Ishikawa (cell line): Measurements from ENCODE around the gene SLC29A1.

ENCODE experiments used
- CEBPB ChIP-seq: IDR thresholded peaks from 2 replicates; pipeline ENCODE4 v1.6.1; 2012
- CREB1 ChIP-seq: IDR thresholded peaks from 2 replicates; pipeline ENCODE4 v1.6.1; 2012; ENCODE audit warnings: low read depth
- EGR1 ChIP-seq: IDR thresholded peaks from 2 replicates; pipeline ENCODE4 v1.6.1; 2012
- EP300 ChIP-seq: IDR thresholded peaks from 2 replicates; pipeline ENCODE4 v1.6.1; 2012; ENCODE audit warnings: borderline replicate concordance
- FOXM1 ChIP-seq: IDR thresholded peaks from 2 replicates; pipeline ENCODE4 v1.6.1; 2012; ENCODE audit warnings: low read depth, borderline replicate concordance
- NFIC ChIP-seq: IDR thresholded peaks from 2 replicates; pipeline ENCODE4 v1.6.1; 2012
- RAD21 ChIP-seq: IDR thresholded peaks from 2 replicates; pipeline ENCODE4 v1.6.1; 2012; ENCODE audit warnings: low read depth
- TAF1 ChIP-seq: IDR thresholded peaks from 2 replicates; pipeline ENCODE4 v1.6.1; 2012; ENCODE audit warnings: low read depth, mild to moderate bottlenecking
- TCF12 ChIP-seq: IDR thresholded peaks from 2 replicates; pipeline ENCODE4 v1.6.1; 2012; ENCODE audit warnings: low read depth
- TEAD4 ChIP-seq: IDR thresholded peaks from 2 replicates; pipeline ENCODE4 v1.6.1; 2012
- YY1 ChIP-seq: IDR thresholded peaks from 2 replicates; pipeline ENCODE4 v1.6.1; 2012; ENCODE audit warnings: low read depth
- ZBTB7A ChIP-seq: IDR thresholded peaks from 2 replicates; pipeline ENCODE4 v1.6.1; 2012; ENCODE audit warnings: low read depth
- TF ChIP-seq, protein P1 (sequence below): IDR thresholded peaks from 2 replicates; pipeline ENCODE4 v1.6.1; 2012
- TF ChIP-seq, protein P2 (sequence below): IDR thresholded peaks from 2 replicates; pipeline ENCODE4 v1.6.1; 2012
- TF ChIP-seq, protein P3 (sequence below): IDR thresholded peaks from 2 replicates; pipeline ENCODE4 v1.6.1; 2012; ENCODE audit warnings: low read depth, mild to moderate bottlenecking

SLC29A1 gene

DNA sequence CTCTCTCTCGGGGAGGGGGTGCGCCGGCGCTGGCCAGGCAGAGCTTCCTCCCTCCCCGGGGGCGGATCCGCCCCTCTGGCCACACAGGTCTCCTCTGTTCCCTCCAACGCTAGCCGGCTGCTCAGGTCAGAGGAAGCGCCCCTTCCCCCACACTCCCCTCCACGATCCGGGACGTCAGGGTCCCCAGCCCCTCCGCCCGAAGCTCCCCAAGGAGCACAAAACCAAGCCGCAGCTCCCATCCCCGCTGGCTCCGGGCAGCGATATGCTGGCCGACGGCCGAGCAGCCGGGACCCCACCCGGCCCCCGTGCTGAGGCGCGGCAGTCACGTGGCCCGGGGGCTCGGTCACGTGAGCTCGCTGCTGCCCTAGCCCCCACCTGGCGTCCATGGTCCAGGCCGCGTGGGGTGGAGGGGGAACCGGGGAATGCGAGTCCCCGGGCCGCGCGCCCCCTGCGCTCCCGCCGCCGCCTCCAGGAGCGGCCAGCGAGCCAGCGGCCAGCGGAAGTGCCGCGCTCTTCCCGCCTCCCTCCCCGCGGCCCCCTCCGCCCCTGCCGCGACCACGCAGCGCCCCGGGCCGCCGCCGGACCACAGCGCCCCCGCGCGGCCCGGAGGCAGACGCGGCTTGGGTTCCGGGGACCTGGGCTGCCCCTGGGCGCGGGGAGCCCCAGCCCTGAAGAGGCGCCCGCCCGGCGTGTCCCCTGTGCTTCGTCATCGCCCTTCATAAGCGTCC, 33.8 kb downstream of the SLC29A1 start, which contains the start of gene SLC35B2:
Gene SLC35B2, minus strand, starts transcription at position 504 of the 728 bp plus-strand sequence. Its CDS starts 118 bp downstream, at position 386.
- peak; percentile 47; the same call in 1 of the 2 replicates for TF ChIP-seq RAD21
- TF ChIP-seq NFIC, result peak; percentile 56; the same call in 1 of the 2 replicates
- no peak for TF ChIP-seq CREB1
- TF ChIP-seq, protein P1, sequence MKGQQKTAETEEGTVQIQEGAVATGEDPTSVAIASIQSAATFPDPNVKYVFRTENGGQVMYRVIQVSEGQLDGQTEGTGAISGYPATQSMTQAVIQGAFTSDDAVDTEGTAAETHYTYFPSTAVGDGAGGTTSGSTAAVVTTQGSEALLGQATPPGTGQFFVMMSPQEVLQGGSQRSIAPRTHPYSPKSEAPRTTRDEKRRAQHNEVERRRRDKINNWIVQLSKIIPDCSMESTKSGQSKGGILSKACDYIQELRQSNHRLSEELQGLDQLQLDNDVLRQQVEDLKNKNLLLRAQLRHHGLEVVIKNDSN, result peak; percentile 99
- TF ChIP-seq EGR1, result no peak
- no peak for TF ChIP-seq CEBPB
- peak; percentile 97 for TF ChIP-seq ZBTB7A
- TF ChIP-seq, protein P2, sequence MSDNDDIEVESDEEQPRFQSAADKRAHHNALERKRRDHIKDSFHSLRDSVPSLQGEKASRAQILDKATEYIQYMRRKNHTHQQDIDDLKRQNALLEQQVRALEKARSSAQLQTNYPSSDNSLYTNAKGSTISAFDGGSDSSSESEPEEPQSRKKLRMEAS, result peak; percentile 86
- no peak for TF ChIP-seq FOXM1
- peak; percentile 14; the same call in 1 of the 2 replicates for TF ChIP-seq YY1
- TF ChIP-seq, protein P3, sequence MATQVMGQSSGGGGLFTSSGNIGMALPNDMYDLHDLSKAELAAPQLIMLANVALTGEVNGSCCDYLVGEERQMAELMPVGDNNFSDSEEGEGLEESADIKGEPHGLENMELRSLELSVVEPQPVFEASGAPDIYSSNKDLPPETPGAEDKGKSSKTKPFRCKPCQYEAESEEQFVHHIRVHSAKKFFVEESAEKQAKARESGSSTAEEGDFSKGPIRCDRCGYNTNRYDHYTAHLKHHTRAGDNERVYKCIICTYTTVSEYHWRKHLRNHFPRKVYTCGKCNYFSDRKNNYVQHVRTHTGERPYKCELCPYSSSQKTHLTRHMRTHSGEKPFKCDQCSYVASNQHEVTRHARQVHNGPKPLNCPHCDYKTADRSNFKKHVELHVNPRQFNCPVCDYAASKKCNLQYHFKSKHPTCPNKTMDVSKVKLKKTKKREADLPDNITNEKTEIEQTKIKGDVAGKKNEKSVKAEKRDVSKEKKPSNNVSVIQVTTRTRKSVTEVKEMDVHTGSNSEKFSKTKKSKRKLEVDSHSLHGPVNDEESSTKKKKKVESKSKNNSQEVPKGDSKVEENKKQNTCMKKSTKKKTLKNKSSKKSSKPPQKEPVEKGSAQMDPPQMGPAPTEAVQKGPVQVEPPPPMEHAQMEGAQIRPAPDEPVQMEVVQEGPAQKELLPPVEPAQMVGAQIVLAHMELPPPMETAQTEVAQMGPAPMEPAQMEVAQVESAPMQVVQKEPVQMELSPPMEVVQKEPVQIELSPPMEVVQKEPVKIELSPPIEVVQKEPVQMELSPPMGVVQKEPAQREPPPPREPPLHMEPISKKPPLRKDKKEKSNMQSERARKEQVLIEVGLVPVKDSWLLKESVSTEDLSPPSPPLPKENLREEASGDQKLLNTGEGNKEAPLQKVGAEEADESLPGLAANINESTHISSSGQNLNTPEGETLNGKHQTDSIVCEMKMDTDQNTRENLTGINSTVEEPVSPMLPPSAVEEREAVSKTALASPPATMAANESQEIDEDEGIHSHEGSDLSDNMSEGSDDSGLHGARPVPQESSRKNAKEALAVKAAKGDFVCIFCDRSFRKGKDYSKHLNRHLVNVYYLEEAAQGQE, result no peak; the same call in 1 of the 2 replicates
- no peak; the same call in 1 of the 2 replicates for TF ChIP-seq TEAD4
- no peak for TF ChIP-seq EP300
- peak; percentile 57; the same call in 1 of the 2 replicates for TF ChIP-seq TAF1
- peak; percentile 38; the same call in 1 of the 2 replicates for TF ChIP-seq TCF12

DNA sequence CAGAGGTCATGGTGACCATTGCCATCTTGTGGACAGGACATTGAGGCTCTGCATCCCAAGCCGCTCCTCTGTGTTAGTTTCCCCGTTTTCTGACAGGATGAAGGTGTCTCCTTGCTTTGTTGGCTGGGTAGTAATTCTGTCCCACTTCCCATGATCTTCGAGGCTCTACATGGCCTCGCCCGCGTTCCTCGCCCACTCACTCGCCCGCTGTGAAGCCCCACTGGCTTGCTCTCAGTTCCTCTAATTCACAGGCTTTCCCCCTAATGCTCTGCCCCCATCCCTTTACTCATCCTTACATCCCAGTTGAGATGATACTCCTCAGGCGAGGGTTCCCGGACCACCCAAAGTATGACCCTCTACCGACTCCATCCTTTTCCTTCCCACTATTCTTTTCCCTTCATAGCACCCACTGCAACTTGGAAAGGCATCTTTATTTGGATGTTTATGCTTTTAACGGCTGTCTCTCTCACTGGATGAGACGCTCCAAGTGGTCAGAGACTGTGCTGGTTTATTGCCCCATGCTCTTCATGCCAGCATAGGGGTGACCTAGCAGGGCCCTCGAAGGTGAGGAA, 34.4 kb downstream of the SLC29A1 start:
- TF ChIP-seq, protein P3, result no peak
- no peak for TF ChIP-seq TEAD4
- no peak for TF ChIP-seq FOXM1
- TF ChIP-seq TAF1, result no peak
- TF ChIP-seq NFIC, result no peak
- TF ChIP-seq RAD21, result no peak
- TF ChIP-seq CREB1, result no peak
- TF ChIP-seq EP300, result no peak
- no peak for TF ChIP-seq YY1
- no peak for TF ChIP-seq CEBPB
- TF ChIP-seq EGR1, result no peak
- TF ChIP-seq ZBTB7A, result no peak

DNA sequence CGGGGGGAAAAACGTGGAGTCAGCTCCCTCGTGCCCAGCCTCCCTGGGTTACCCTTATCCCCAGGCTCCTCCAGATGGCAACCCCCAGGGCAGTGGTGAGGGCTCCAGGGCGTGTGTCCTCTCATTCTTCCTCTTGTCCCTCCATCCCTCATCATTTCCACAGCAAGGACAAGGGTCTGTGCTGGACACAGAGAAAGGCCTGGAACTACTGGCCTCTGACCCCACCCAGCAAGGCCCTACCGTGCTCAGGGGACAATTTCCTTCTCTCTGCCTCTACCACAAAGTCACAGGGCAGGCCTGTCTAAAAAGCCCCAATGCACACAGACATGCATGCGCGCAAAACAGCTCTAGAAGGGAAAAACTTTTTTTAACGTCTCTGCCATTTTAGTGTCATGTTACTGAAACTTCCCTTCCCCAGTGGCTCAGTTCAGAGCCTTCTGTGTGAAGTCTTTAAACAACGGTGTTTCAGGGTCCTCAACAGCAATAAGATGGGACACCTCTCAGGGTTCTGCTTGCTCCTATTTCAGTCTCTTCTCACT, 35.0 kb downstream of the SLC29A1 start:
- TF ChIP-seq TEAD4, result no peak
- TF ChIP-seq TCF12, result no peak
- TF ChIP-seq EP300, result no peak
- TF ChIP-seq, protein P1, result no peak
- no peak for TF ChIP-seq CREB1

DNA sequence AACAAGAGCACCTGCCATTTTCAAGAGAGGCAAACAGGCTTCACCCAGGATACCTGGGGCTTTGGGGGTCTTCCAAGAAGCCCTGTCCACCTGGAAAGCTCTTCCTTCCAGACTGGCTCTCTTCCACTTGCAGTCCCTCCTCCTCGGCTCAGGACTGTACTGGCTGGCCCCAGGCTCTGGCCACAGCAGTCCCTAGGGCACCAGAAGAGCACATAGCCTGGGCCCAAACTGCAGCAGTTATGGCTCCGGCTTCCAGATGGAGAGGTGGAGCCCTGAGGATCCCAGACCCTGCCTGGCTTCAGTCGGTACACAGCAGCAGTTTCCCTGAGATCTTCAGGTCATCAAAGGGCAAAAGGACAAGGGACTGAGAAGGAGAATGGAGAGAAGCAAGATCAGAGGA, 35.5 kb downstream of the SLC29A1 start:
- TF ChIP-seq, protein P2, result no peak
- TF ChIP-seq CEBPB (no peak), YY1 (no peak), TCF12 (no peak), EGR1 (no peak), TEAD4 (no peak), CREB1 (no peak), ZBTB7A (no peak)
- TF ChIP-seq, protein P3, result no peak
- TF ChIP-seq, protein P1, result no peak
